ENCODE results near the gene FOXD4L6. TPM values are rescaled to one million over a fixed set of nuclear protein-coding genes. Genes with fewer than 3 reads are reported as not detected.
"Not testable (repeated sequence)": the region's sequence is repeated elsewhere in the genome, so short reads cannot be mapped to it uniquely, and the experiment has no call there.

Gene FOXD4L6
- polyA plus RNA-seq, 3 donors: 0.05 TPM; not detected in 2

GRCh38 chr9:41109253-41109652 is 19.2 kb downstream of the FOXD4L6 start:
- H3K9me3 ChIP-seq (replicated peaks in 1 of 2; ENCODE audit: control insufficient read depth in 1 of 2, insufficient read depth in 1 of 2, low read length in 2 of 2); H3K36me3 Mint-ChIP-seq; H3K36me3 ChIP-seq (replicated peaks in 1 of 2; ENCODE audit: control insufficient read depth in 1 of 2, insufficient read depth in 2 of 2, low read length in 2 of 2); H3K4me2 ChIP-seq (replicated peaks; ENCODE audit: extremely low read depth, low read length, poor library complexity, severe bottlenecking); H3K9ac ChIP-seq (ENCODE audit: insufficient read depth, low read length, poor library complexity, severe bottlenecking); DNase-seq; H3K4me1 ChIP-seq (ENCODE audit: control insufficient read depth in 1 of 2, insufficient read depth in 2 of 2, low read length in 2 of 2); H3K9me3 Mint-ChIP-seq; H3K4me1 Mint-ChIP-seq; H3K79me2 ChIP-seq (ENCODE audit: insufficient read depth, low read length); H3K27ac Mint-ChIP-seq; H4K20me1 ChIP-seq (ENCODE audit: insufficient read depth, low read length); intact Hi-C loops (cut with micrococcal nuclease); H3K4me3 ChIP-seq (replicated peaks in 1 of 3; ENCODE audit: low read depth in 2 of 3, low read length in 3 of 3); H3K4me3 Mint-ChIP-seq; H2AFZ ChIP-seq (ENCODE audit: insufficient read depth, low read depth, low read length, poor library complexity, severe bottlenecking); H3K27ac ChIP-seq (ENCODE audit: low read depth in 1 of 2, low read length in 2 of 2): not testable (repeated sequence)
- peaks cover 0 to 18% of the 10 kb centered on the region in 2 donors for H3K27me3 ChIP-seq (ENCODE audit: control insufficient read depth in 2 of 2, insufficient read depth in 2 of 2, low read length in 2 of 2)
- H3K27me3 Mint-ChIP-seq (ENCODE audit: low read depth in 3 of 3): peaks cover 2 to 23% (median 5%) of the 10 kb centered on the region in 3 donors
- no CpG with 5 or more reads among the region's 13 CpGs for WGBS (ENCODE audit: insufficient coverage)

DNA sequence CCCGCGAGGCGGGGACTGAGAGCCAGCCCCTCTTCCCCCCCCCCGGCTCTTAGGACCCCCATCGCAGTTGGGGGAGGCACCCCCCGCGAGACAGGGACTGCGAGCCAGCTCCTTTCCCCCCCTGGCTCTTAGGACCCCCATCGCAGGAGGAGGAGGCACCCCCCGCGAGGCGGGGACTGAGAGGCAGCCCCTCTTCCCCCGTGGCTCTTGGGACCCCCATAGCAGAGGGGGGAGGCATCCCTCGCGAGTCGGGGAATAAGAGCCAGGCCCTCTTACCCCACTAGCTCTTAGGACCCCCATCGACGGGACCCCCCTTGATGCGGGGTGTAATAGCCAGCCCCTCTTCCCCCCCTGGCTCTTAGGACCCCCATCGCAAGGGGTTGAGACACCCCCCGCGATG is 19.7 kb downstream of the FOXD4L6 start:
- H4K20me1 ChIP-seq (ENCODE audit: insufficient read depth, low read length); H3K9ac ChIP-seq (ENCODE audit: insufficient read depth, low read length, poor library complexity, severe bottlenecking); H3K4me3 ChIP-seq (replicated peaks in 1 of 3; ENCODE audit: low read depth in 2 of 3, low read length in 3 of 3); H3K36me3 ChIP-seq (replicated peaks in 1 of 2; ENCODE audit: control insufficient read depth in 1 of 2, insufficient read depth in 2 of 2, low read length in 2 of 2); H3K4me1 ChIP-seq (ENCODE audit: control insufficient read depth in 1 of 2, insufficient read depth in 2 of 2, low read length in 2 of 2); intact Hi-C loops (cut with micrococcal nuclease); DNase-seq; H3K27ac ChIP-seq (ENCODE audit: low read depth in 1 of 2, low read length in 2 of 2); H3K4me2 ChIP-seq (replicated peaks; ENCODE audit: extremely low read depth, low read length, poor library complexity, severe bottlenecking); H2AFZ ChIP-seq (ENCODE audit: insufficient read depth, low read depth, low read length, poor library complexity, severe bottlenecking); H3K9me3 ChIP-seq (replicated peaks in 1 of 2; ENCODE audit: control insufficient read depth in 1 of 2, insufficient read depth in 1 of 2, low read length in 2 of 2); H3K9me3 Mint-ChIP-seq; H3K79me2 ChIP-seq (ENCODE audit: insufficient read depth, low read length); H3K4me1 Mint-ChIP-seq; H3K36me3 Mint-ChIP-seq; H3K4me3 Mint-ChIP-seq; H3K27ac Mint-ChIP-seq: not testable (repeated sequence)
- WGBS (ENCODE audit: insufficient coverage): no CpG with 5 or more reads among the region's 22 CpGs
- H3K27me3 Mint-ChIP-seq (ENCODE audit: low read depth in 3 of 3): peaks cover 2 to 21% (median 5%) of the 10 kb centered on the region in 3 donors
- H3K27me3 ChIP-seq (ENCODE audit: control insufficient read depth in 2 of 2, insufficient read depth in 2 of 2, low read length in 2 of 2): peaks cover 0 to 18% of the 10 kb centered on the region in 2 donors

DNA sequence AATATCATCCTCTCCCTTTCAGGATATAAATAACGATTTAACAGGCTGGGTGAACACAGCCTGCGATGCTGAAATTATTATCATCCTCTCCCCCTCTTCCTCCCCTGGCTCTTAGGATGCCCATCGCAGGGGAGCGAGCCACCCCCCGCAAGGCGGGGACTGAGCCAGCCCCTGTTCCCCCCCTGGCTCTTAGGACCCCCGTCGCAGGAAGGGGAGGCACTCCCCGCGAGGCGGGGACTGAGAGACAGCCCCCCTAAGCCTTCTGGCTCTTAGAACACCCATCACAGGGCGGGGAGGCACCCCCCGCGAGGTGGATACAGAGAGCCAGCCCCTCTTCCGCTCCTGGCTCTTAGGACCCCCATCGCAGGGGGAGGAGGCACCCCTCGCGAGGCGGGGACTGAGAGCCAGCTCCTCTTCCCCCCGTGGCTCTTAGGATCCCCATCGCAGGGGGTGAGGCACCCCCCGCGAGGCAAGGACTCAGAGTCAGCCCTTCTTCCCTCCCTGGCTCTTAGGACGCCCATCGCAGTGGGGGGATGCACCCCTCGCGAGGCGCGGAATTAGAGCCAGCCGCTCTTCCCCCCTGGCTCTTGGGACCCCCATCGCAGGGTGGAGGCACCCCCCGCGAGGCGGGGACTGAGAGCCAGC is 21.9 kb downstream of the FOXD4L6 start:
- intact Hi-C loops (cut with micrococcal nuclease); H3K36me3 ChIP-seq (replicated peaks in 1 of 2; ENCODE audit: control insufficient read depth in 1 of 2, insufficient read depth in 2 of 2, low read length in 2 of 2): not testable (repeated sequence)
- WGBS (ENCODE audit: insufficient coverage): no CpG with 5 or more reads among the region's 34 CpGs

DNA sequence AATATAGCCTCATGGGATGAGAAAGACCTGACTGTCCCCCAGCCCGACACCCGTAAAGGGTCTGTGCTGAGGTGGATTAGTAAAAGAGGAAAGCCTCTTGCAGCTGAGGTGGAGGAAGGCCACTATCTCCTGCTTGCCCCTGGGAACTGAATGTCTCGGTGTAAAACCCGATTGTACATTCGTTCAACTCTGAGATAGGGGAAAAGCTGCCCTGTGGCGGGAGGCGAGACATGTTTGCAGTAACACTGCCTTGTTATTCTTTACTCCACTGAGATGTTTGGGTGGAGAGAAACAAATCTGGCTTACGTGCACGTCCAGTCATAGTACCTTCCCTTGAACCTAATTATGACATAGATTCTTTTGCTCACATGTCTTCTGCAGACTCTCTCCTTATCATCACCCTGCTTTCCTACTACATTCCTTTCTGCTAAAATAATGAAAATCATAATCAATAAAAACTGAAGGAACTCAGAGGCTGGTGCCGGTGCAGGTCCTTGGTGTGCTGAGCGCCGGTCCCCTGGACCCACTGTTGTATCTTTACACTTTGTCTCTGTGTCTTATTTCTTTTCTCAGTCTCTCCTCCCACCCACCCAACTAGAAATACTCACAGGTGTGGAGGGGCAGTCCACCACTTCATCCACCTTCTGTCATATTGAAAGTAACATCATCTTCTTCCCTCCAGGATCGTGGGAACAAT is 22.8 kb downstream of the FOXD4L6 start:
- H3K27ac Mint-ChIP-seq; intact Hi-C loops (cut with micrococcal nuclease); H3K4me1 ChIP-seq (ENCODE audit: control insufficient read depth in 1 of 2, insufficient read depth in 2 of 2, low read length in 2 of 2): not testable (repeated sequence)

More for the DNA sequence above, 21.9 kb downstream of the FOXD4L6 start:
- H3K9me3 Mint-ChIP-seq; H3K27ac Mint-ChIP-seq; H3K79me2 ChIP-seq (ENCODE audit: insufficient read depth, low read length); H3K4me1 Mint-ChIP-seq; H3K9me3 ChIP-seq (replicated peaks in 1 of 2; ENCODE audit: control insufficient read depth in 1 of 2, insufficient read depth in 1 of 2, low read length in 2 of 2); H4K20me1 ChIP-seq (ENCODE audit: insufficient read depth, low read length); H3K4me1 ChIP-seq (ENCODE audit: control insufficient read depth in 1 of 2, insufficient read depth in 2 of 2, low read length in 2 of 2); H3K36me3 Mint-ChIP-seq; H3K4me3 ChIP-seq (replicated peaks in 1 of 3; ENCODE audit: low read depth in 2 of 3, low read length in 3 of 3); H3K27ac ChIP-seq (ENCODE audit: low read depth in 1 of 2, low read length in 2 of 2); H2AFZ ChIP-seq (ENCODE audit: insufficient read depth, low read depth, low read length, poor library complexity, severe bottlenecking); H3K4me2 ChIP-seq (replicated peaks; ENCODE audit: extremely low read depth, low read length, poor library complexity, severe bottlenecking); H3K9ac ChIP-seq (ENCODE audit: insufficient read depth, low read length, poor library complexity, severe bottlenecking); DNase-seq: not testable (repeated sequence)
- peaks cover 2 to 24% (median 8%) of the 10 kb centered on the region in 3 donors for H3K27me3 Mint-ChIP-seq (ENCODE audit: low read depth in 3 of 3)
- peaks cover 0 to 18% of the 10 kb centered on the region in 2 donors for H3K27me3 ChIP-seq (ENCODE audit: control insufficient read depth in 2 of 2, insufficient read depth in 2 of 2, low read length in 2 of 2)
- H3K4me3 Mint-ChIP-seq: peak overlapping the region in 1 of 2 donors; percentile 15

More for the DNA sequence above, 22.8 kb downstream of the FOXD4L6 start:
- not testable (repeated sequence) for H3K36me3 ChIP-seq (replicated peaks in 1 of 2; ENCODE audit: control insufficient read depth in 1 of 2, insufficient read depth in 2 of 2, low read length in 2 of 2); H2AFZ ChIP-seq (ENCODE audit: insufficient read depth, low read depth, low read length, poor library complexity, severe bottlenecking); H3K79me2 ChIP-seq (ENCODE audit: insufficient read depth, low read length); H3K4me3 ChIP-seq (replicated peaks in 1 of 3; ENCODE audit: low read depth in 2 of 3, low read length in 3 of 3); DNase-seq; H3K9me3 ChIP-seq (replicated peaks in 1 of 2; ENCODE audit: control insufficient read depth in 1 of 2, insufficient read depth in 1 of 2, low read length in 2 of 2); H3K9ac ChIP-seq (ENCODE audit: insufficient read depth, low read length, poor library complexity, severe bottlenecking); H3K4me2 ChIP-seq (replicated peaks; ENCODE audit: extremely low read depth, low read length, poor library complexity, severe bottlenecking); H3K36me3 Mint-ChIP-seq; H4K20me1 ChIP-seq (ENCODE audit: insufficient read depth, low read length); H3K9me3 Mint-ChIP-seq; H3K27ac ChIP-seq (ENCODE audit: low read depth in 1 of 2, low read length in 2 of 2); H3K4me1 Mint-ChIP-seq
- no CpG with 5 or more reads among the region's 13 CpGs for WGBS (ENCODE audit: insufficient coverage)
- Mint-ChIP-seq H3K4me3 (peak overlapping the region in 1 of 2 donors; percentile 72), H3K27me3 (ENCODE audit: low read depth in 3 of 3) (peaks cover 2 to 24% (median 6%) of the 10 kb centered on the region in 3 donors)
- peaks cover 0 to 18% of the 10 kb centered on the region in 2 donors for H3K27me3 ChIP-seq (ENCODE audit: control insufficient read depth in 2 of 2, insufficient read depth in 2 of 2, low read length in 2 of 2)

Measured in CD14-positive monocyte (primary cell).